Stimulated activated CD8-positive, alpha-beta memory T cell treated with anti-CD3 and anti-CD28 coated beads, Interleukin-15, amount 100 ng/mL, for 24 hours (primary cell): ENCODE measurements around the gene TBL1X.

Source experiments
- DNase-seq: peaks from one replicate; pipeline ENCODE4 v3.0.0-alpha.2; 2020; ENCODE audit warnings: low read depth

TBL1X gene

DNA sequence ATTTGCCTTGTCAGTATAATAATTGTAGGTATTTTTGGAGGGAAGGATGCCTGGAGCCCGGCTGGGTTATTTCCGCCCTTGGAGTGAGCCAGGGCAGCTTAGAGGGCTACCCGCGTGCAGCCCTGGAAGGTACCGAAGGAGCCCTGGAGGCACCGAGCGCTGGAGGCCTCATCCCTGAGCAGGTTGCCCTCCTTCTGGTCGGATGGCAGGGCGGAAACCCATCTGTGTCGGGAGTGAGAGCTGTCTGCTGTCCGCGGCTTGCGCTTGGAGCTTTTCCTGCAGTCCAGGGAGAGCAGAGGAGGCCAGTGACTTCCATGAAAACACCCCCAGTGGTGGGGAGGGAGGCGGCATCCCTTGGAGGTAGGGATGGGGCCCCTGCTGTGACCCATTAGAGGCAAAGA, 122.1 kb downstream of the TBL1X start:
- DNase-seq: no peak

- no peak for DNase-seq
Measured at GRCh38 chrX:9587642-9588041, 122.8 kb downstream of the TBL1X start.

- no peak for DNase-seq
Measured at GRCh38 chrX:9591496-9591895, 126.6 kb downstream of the TBL1X start.

GRCh38 chrX:9593756-9594155, 128.9 kb downstream of the TBL1X start:
- DNase-seq: no peak

- no peak for DNase-seq
Measured at GRCh38 chrX:9595174-9595573, 130.3 kb downstream of the TBL1X start.

- DNase-seq: no peak
Measured at GRCh38 chrX:9596837-9597236, 132.0 kb downstream of the TBL1X start.

GRCh38 chrX:9597361-9598035, 132.6 kb downstream of the TBL1X start:
- no peak for DNase-seq

DNA sequence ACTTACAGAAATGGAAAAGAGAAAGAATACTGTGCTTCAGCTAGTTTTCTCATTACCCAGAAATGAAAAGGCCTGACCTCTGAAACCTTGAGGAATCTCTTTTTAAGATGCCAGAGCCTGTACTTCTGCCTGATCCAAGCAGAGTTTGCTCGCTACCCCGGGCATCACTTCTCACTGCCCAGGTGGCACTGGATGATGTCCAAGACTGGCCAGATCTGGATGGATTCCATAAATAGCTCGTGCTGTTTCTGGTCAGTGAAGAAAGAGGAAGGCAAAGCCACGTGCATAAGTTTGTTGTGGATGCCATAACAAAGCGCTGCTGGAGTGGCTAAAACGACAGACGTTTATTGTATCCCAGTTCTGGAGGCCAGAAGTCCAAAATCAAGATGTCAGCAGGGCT, 133.5 kb downstream of the TBL1X start:
- DNase-seq: no peak

DNA sequence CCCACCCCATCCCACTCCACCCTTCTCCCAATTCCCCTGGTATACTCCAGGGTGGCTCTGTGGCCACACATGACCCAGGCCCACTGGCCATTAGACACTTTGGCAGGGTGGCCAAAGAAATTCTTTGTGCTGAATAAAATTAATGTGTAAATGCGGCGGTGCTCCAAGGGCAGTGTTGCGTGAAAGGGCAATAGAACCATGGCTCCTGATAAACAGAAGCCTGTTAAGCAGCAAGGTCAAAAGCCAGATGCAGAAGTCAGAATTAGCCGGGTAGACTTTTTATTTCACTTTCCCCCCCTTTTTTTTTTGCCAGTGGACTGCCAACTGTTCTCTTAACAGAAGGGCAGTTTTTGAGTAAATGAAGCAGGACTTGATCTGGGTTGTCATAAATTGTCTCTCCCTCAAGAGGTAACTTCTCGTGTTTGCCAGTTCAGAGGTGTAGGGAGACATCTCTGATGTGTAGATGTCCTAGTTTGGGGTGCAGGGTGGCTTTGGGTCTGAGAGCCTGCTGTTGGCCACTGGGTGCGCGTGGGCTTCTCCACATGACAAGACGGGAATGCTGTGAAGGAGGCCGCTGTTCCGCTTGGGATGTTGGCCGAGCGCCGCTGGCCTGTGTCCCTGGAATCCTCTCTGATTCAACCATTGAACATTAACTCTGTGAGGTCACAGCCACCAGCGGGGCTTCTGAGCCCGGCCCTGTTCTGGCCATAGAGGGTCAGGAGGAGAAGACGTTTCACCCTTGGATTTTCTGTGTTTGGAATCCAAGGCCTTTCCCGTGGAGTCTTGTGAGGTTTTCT, 139.5 kb downstream of the TBL1X start:
- DNase-seq: no peak

GRCh38 chrX:9604908-9605306, 140.0 kb downstream of the TBL1X start:
- no peak for DNase-seq

GRCh38 chrX:9605484-9605883, 140.6 kb downstream of the TBL1X start:
- no peak for DNase-seq

- DNase-seq: no peak
Measured at GRCh38 chrX:9606971-9607370, 142.1 kb downstream of the TBL1X start.

DNA sequence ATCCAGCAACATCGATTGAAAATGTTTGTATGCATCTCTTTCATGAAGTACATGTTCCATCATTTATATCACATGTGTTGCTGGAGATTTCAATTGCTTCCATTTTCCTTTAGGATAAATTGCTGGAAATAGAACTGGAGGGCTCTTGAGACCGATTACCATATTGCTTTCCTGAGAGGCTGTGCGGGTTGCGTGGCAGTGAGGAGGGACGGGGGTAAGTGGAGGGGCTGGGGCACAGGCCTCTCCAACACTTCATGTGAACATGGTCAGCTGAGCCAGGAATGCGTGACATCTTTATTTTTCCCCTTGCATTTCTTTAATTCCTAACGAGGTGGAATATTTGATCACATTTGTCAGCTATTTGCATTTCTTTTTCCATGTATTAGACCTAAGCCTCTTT, 144.6 kb downstream of the TBL1X start:
- DNase-seq: no peak

DNA sequence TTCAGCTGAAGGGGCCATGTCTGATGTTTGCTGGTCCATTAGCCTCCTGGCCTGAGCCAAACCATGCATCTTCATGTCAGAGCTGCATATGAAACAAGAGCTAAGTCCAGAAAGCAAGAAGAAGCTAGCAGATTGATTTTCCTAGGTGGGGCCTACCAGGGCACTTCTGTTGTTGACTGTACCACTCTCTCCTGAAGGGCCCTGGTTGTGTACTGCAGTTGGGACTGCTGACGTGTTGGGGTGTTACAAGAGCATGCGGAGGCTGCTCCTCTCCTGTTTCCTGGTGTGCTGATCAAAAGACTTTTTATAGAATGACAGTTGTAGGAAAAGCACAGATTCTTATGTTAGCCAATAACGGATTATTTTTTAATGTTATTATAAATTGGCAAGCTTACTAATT, 145.1 kb downstream of the TBL1X start:
- DNase-seq: no peak

DNA sequence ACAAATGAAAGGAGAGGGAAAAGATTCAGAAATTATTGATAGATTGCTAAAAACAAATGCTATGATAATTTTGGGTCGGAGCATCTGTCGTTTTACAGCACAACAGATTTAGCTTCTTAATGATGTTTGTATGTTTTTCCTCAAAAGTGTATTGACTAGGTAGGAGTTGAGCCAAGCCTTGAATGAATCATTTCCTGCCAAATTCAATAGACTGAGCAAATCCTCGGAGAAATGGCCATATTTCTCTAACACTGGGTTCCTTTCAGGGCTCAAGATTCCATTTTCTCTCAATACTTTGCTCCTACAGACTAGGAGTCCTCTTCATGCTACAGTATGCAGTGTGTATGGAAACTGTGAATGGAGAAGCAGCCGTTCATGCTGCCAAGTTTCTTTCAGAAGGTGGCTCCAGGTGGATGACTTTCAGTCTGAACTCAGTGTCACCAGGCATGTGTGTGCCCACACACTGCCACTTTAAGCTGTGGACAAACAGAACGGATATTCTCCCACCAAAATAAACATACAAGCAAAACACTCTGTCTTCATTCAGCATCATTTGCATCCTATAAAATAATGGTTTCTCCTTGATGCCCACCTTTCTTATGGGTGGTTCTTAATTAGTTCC, 146.0 kb downstream of the TBL1X start:
- no peak for DNase-seq

DNA sequence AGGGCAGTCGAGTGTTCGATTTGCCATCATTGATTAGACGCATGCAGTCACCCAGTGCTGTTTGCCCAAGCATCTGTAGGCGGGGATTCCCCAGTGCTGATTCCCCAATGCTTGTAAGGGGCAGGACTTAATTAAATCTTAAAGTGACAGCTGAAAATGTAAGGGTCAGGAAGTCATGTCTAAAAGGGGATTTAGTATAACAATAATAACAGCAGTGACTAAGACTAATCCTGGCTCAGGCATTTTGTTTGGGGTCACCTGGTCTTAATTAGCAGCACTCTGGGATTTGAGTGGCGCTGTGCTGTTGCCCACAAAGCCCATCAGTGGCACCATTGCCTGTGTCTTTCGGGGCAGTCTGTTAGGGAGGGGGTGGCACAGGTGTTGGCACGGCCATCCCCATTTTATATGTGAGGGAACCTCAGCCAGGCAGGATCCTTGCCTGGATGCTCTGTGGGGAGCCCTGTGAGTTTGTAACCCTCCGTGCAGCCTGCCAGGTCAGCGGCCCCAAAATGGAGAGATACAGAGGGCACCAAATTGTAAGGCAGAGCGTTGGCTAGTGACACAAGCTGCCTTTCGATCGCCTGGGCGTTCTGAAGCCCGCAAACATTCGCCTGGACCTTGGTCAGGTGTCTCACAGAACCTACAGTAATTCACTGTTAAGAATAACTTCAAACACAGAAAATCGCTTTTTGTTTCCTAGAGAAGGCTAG, 146.7 kb downstream of the TBL1X start:
- no peak for DNase-seq

- DNase-seq: no peak
Measured at GRCh38 chrX:9612146-9612505, 147.3 kb downstream of the TBL1X start.

DNA sequence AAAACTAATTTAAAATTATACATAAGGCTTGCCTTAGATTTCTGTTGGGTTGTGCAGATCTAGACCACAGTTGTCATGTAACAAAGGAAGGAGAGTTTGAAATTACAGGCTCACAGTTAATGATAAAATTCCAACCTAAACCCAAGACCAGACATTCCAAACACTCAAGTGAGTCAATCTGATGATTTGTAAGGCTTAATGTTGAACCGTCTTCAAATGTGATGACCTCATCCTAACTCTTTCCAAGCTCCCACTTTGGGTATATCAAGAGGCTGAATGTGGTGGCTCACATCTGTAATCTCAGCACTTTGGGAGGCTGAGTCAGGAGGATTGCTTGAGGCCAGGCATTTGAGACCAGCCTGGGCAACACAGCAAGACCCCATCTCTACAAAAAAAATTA, 149.2 kb downstream of the TBL1X start:
- no peak for DNase-seq

DNA sequence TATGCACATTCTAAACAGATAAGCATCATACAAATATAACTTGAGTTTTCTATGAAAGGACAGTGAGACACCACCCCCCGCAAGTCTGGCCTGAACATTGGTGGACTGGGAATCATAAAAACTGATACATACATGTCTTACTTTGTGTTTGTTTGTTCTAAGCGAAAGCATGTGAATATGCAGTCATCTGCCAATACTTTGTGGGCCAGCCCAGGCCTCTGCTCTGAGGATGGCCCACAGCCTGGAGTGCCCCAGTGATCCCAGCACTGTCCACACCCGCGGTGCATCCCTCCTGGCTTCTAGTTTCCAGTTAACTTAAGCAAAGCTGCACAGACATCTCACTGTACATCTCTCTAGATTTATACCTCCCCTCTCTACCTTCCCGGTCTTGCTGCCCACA, 154.3 kb downstream of the TBL1X start:
- DNase-seq: no peak

DNA sequence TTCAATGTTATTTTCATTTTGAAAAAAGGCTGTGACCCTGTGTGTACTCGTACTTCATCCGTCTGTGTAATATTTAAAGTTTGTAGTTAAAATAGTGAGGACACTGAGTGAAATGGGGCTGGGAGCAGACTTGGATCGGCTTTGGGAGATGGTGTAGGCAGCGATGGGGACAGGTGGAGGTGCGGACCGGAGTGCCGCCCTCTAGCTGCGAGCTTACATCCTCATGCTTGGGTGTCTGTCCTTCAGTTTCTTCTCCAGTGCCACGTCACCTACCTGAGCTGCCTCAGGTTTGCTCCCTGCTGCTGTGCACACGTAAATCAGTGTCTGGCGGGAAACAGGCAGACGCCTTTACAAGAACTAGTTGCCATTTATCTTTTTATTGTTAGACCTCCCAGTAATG, 154.7 kb downstream of the TBL1X start:
- no peak for DNase-seq

GRCh38 chrX:9622128-9622527, 157.3 kb downstream of the TBL1X start:
- no peak for DNase-seq

GRCh38 chrX:9626379-9626778, 161.5 kb downstream of the TBL1X start:
- DNase-seq: no peak

DNA sequence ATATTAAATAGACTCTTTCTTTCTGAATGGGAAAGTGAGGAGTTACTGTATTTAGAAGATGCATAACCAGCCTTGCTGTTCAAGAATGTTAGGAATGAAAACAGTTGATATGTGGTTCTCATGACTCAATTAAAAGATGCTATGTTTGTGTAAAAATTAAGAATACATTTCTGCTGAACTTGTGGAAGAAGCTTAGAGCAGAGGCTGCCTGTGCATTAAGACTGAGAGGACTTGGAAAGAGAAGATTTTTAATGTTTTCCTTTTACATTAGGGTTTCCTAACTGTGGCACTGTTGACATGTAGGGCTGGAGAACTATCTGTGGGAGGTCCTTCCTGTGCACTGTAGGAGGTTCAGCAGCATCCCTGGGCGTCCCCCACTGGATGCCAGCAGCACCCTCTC, 163.1 kb downstream of the TBL1X start:
- no peak for DNase-seq
